B cell (primary cell): ENCODE measurements around the gene HCN2.

Source experiments
- CTCF ChIP-seq: fragments of 200-600 bp; IDR thresholded peaks from one replicate; pipeline ENCODE4 v1.8.0; 2022; ENCODE audit warnings: antibody characterized with exemption, mild to moderate bottlenecking
- EZH2 ChIP-seq: IDR thresholded peaks from 2 replicates; pipeline ENCODE4 v1.6.1; 2012; ENCODE audit warnings: borderline replicate concordance, low read depth, mild to moderate bottlenecking, moderate library complexity, low read length; ENCODE audit not compliant: insufficient read depth, poor library complexity, severe bottlenecking

DNA sequence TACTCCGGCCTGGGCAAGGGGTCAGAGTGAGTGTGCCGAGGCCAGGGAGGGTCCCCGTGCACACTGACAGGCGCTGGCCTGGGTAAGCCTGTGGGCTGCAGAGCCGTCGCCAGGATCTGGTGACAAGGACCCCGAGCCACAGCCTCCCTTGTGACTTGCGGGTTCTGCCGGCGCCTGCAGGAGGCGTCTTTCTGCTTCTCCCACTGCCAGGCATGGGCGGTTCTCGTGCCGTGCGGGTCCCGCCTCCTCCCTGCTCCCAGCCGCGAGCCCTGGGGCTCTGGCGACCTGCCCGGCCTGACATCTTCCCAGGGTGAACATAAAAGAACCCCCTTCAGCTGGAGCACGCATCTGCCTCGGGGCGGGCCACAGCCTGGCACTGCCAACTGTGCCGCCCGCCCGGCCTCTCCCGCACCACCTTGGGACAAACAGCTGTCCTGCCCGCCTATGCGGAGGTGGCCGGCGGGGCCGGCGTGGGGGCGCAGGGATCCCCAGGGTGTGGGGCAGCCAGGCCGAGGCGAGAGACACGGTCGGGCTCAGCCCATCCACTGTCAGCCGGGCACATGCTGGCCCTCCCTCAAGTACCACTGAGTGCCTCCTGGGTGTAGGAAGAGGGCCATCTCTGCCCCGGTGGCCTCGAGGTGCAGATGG is 1.5 kb upstream of the HCN2 start:
- TF ChIP-seq CTCF (peak; percentile 51), EZH2 (peak; percentile 70)
